K562 (cell line): ENCODE results near the gene CCT5. TPM values are rescaled to one million over a fixed set of nuclear protein-coding genes. Genes with fewer than 3 reads are reported as not detected.

Experiments
- CHD4 ChIP-seq: fragments of 200-600 bp; sonication (generic); IDR thresholded peaks from 3 replicates; pipeline ENCODE4 v1.6.1; 2012; ENCODE audit warnings: low read depth, mild to moderate bottlenecking, mixed read lengths, low read length, inconsistent platforms; ENCODE audit not compliant: insufficient read depth, insufficient replicate concordance, poor library complexity, severe bottlenecking
- ERF ChIP-seq: fragments of 450-650 bp; formaldehyde crosslinking; IDR thresholded peaks from 2 replicates; pipeline ENCODE4 v1.4.0; 2020; ENCODE audit warnings: mild to moderate bottlenecking, mixed read lengths
- FOXJ2 ChIP-seq: fragments of 200-800 bp; sonication (Bioruptor generic); IDR thresholded peaks from 2 replicates; pipeline ENCODE4 v1.6.1; 2016; ENCODE audit warnings: missing genetic modification characterization, missing compliant biosample characterization
- HDAC1 ChIP-seq, 2 experiments: fragments of 450-650 bp; IDR thresholded peaks; 2 replicates each; pipeline ENCODE4 v1.6.1; 2016 to 2017; ENCODE audit warnings: inconsistent platforms in 1 of 2, mild to moderate bottlenecking in 1 of 2, moderate library complexity in 1 of 2
- HNRNPL ChIP-seq: fragments of 200-400 bp; formaldehyde crosslinking; IDR thresholded peaks from 2 replicates; pipeline ENCODE4 v1.6.1; 2017; ENCODE audit warnings: low read depth, mild to moderate bottlenecking, low read length
- JUNB ChIP-seq: fragments of 450-650 bp; formaldehyde crosslinking; conservative IDR thresholded peaks from 2 replicates; pipeline ENCODE4 v1.4.0; 2020; ENCODE audit warnings: mild to moderate bottlenecking
- KDM2B ChIP-seq: fragments of 250-450 bp; sonication (Bioruptor Pico); IDR thresholded peaks from 2 replicates; pipeline ENCODE4 v1.8.0; 2021; ENCODE audit warnings: mild to moderate bottlenecking, moderate library complexity
- POLR2H ChIP-seq: IDR thresholded peaks from 2 replicates; pipeline ENCODE4 v1.6.1; 2016; ENCODE audit warnings: missing genetic modification characterization, low read depth, mild to moderate bottlenecking, control low read depth, missing compliant biosample characterization, moderate library complexity
- RCOR1 ChIP-seq, 2 experiments: IDR thresholded peaks; 2 replicates each; pipeline ENCODE4 v1.6.1; 2012; ENCODE audit warnings: low read depth in 2 of 2, low read length in 2 of 2, borderline replicate concordance in 1 of 2, improper control_type of control experiment in 1 of 2
- SIX5 ChIP-seq, 2 experiments: IDR thresholded peaks; 2 replicates each; pipeline ENCODE4 v1.6.1; 2011; ENCODE audit warnings: low read length in 2 of 2, borderline replicate concordance in 1 of 2, low read depth in 1 of 2, mild to moderate bottlenecking in 1 of 2, moderate library complexity in 1 of 2; ENCODE audit not compliant: insufficient read depth in 1 of 2
- SMAD4 ChIP-seq: fragments of 250-450 bp; sonication (Bioruptor Pico); conservative IDR thresholded peaks from 2 replicates; pipeline ENCODE4 v1.8.0; 2021; ENCODE audit warnings: inconsistent platforms, mild to moderate bottlenecking, moderate library complexity
- SNIP1 ChIP-seq: fragments of 450-650 bp; IDR thresholded peaks from 2 replicates; pipeline ENCODE4 v1.7.1; 2017; ENCODE audit warnings: low read depth, mild to moderate bottlenecking
- XRCC4 ChIP-seq: IDR thresholded peaks from one replicate; pipeline ENCODE4 v1.6.1; 2011; ENCODE audit not compliant: insufficient read depth, insufficient read length; ENCODE audit errors: extremely low read depth
- ZNF133 ChIP-seq: fragments of 250-450 bp; sonication (Bioruptor Pico); IDR thresholded peaks from 2 replicates; pipeline ENCODE4 v1.4.0; 2020; ENCODE audit warnings: mild to moderate bottlenecking
- ZNF764 ChIP-seq: fragments of 250-450 bp; sonication (Bioruptor Pico); IDR thresholded peaks from 2 replicates; pipeline ENCODE4 v1.4.0; 2020; ENCODE audit warnings: low read depth, mild to moderate bottlenecking, moderate library complexity
- polyA plus RNA-seq, 8 experiments: library from polyadenylated mRNA; depleted of rRNA in 4 of 8; stranded (reverse) in 5 of 8; unstranded in 3 of 8; fragments of >200 nt; fragmentation: Nextera tagmentation in 2 of 8; fragmentation: Illumina TruSeq in 1 of 8; extraction: Ambion mirVana in 2 of 8; extraction: Trizol in 1 of 8; gene quantifications; 2 replicates each; pipeline versions ENCODE4 v1.2.1 to v1.2.3, GENCODE V29; 2011 to 2014; ENCODE audit warnings: inconsistent platforms in 1 of 8, missing spikeins in 1 of 8
- total RNA-seq, 7 experiments: library from RNA; depleted of rRNA in 6 of 7; stranded (reverse); fragments of >200 nt in 6 of 7; fragmentation: Illumina TruSeq in 2 of 7; extraction: Trizol in 2 of 7; gene quantifications; 2 replicates each; pipeline versions ENCODE4 v1.2.1 to v1.2.3, GENCODE V29; 2011 to 2021; ENCODE audit warnings: low replicate concordance in 1 of 7
- TF ChIP-seq, protein P1 (sequence below): fragments of 450-650 bp; IDR thresholded peaks from 2 replicates; pipeline ENCODE4 v1.7.1; 2018; ENCODE audit warnings: mild to moderate bottlenecking, low read depth; ENCODE audit not compliant: partially characterized antibody
- TF ChIP-seq, protein P2 (sequence below), 2 experiments: fragments of 200-800 bp in 1 of 2; sonication (Bioruptor generic) in 1 of 2; sonication (generic) in 1 of 2; formaldehyde crosslinking in 1 of 2; IDR thresholded peaks in 1 of 2; conservative IDR thresholded peaks in 1 of 2; 2 replicates each; pipeline versions ENCODE4 v1.5.0 to v1.6.1; 2016 to 2020; ENCODE audit warnings: missing compliant biosample characterization in 1 of 2, missing genetic modification characterization in 1 of 2, missing genetic modification reagents in 1 of 2
- TF ChIP-seq, protein P3 (sequence below): fragments of 450-650 bp; IDR thresholded peaks from 2 replicates; pipeline ENCODE4 v1.6.1; 2017; ENCODE audit warnings: antibody characterized with exemption, mild to moderate bottlenecking

Gene CCT5
- total and polyA plus RNA-seq, 9 of the 15 experiments (the other 6 are each of a cell fraction or from before 2014, with no cell fraction given): 782 to 1,606 (median 1,153) TPM

DNA sequence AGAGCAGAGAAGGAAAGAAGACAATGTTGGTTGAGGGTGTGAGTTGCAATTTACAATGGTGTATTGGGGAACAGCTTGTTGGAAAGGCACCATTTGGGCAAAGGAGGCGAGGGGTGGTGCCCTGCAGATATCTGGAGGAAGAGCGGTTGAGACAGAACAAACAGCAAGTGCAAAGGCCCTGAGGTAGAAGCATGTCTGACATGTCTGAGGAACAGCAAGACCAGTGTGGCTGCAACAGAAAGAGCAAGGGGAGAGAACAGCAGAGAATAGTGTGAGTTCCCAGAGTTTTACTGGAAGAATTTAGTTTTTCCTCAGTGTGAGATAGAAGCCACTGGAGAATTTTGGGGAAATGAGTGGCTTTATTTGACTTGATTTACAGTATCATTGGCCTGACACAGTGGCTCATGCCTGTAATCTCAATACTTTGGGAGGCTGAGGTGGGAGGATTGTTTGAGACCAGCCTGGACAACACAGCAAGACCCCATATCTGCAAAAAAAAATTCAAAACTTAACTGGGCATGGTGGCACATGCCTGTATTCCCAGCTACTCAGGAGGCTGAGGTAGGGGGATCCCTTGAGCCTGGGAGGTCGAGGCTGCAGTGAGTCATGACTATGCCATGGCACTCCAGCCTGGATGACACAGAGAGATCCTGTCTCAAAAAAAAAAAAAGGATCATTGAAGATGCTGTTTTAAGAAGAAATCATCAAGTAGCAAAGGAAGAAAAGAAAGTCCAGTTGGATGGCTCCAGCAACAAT, 44.0 kb downstream of the CCT5 start (continued):
- TF ChIP-seq XRCC4 (no peak), FOXJ2 (tag) (no peak), HDAC1 (IDR thresholded peaks at IDR 0.05) (0 out of 4 replicates have a peak, but pooled peaks of 1 of the 2 experiments have one; percentile 9), ZNF133 (CRISPR knock-in tag) (no peak), ZNF764 (CRISPR knock-in tag) (no peak), SIX5 (IDR thresholded peaks at IDR 0.05; ENCODE audit: borderline replicate concordance in 1 of 2, insufficient read depth in 1 of 2, low read depth in 1 of 2, low read length in 2 of 2) (no peak), ERF (no peak), KDM2B (no peak), SMAD4 (CRISPR knock-in tag) (no peak), POLR2H (tag) (no peak), CHD4 (peak; percentile 88), RCOR1 (IDR thresholded peaks at IDR 0.05; ENCODE audit: borderline replicate concordance in 1 of 2, low read depth in 2 of 2, low read length in 2 of 2) (peak in 1 of 2 experiments; percentile 8; a peak in 1 of 4 replicates), JUNB (no peak), HNRNPL (no peak), SNIP1 (no peak)
- TF ChIP-seq, protein P1, sequence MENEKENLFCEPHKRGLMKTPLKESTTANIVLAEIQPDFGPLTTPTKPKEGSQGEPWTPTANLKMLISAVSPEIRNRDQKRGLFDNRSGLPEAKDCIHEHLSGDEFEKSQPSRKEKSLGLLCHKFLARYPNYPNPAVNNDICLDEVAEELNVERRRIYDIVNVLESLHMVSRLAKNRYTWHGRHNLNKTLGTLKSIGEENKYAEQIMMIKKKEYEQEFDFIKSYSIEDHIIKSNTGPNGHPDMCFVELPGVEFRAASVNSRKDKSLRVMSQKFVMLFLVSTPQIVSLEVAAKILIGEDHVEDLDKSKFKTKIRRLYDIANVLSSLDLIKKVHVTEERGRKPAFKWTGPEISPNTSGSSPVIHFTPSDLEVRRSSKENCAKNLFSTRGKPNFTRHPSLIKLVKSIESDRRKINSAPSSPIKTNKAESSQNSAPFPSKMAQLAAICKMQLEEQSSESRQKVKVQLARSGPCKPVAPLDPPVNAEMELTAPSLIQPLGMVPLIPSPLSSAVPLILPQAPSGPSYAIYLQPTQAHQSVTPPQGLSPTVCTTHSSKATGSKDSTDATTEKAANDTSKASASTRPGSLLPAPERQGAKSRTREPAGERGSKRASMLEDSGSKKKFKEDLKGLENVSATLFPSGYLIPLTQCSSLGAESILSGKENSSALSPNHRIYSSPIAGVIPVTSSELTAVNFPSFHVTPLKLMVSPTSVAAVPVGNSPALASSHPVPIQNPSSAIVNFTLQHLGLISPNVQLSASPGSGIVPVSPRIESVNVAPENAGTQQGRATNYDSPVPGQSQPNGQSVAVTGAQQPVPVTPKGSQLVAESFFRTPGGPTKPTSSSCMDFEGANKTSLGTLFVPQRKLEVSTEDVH: no peak
- TF ChIP-seq, protein P2, sequence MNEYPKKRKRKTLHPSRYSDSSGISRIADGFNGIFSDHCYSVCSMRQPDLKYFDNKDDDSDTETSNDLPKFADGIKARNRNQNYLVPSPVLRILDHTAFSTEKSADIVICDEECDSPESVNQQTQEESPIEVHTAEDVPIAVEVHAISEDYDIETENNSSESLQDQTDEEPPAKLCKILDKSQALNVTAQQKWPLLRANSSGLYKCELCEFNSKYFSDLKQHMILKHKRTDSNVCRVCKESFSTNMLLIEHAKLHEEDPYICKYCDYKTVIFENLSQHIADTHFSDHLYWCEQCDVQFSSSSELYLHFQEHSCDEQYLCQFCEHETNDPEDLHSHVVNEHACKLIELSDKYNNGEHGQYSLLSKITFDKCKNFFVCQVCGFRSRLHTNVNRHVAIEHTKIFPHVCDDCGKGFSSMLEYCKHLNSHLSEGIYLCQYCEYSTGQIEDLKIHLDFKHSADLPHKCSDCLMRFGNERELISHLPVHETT (CRISPR knock-in tag; conservative IDR thresholded peaks at IDR 0.05 in 1 of 2, IDR thresholded peaks at IDR 0.05 in 1 of 2): peak in 1 of 2 experiments; percentile 24; a peak in 1 of 4 replicates
- TF ChIP-seq, protein P3, sequence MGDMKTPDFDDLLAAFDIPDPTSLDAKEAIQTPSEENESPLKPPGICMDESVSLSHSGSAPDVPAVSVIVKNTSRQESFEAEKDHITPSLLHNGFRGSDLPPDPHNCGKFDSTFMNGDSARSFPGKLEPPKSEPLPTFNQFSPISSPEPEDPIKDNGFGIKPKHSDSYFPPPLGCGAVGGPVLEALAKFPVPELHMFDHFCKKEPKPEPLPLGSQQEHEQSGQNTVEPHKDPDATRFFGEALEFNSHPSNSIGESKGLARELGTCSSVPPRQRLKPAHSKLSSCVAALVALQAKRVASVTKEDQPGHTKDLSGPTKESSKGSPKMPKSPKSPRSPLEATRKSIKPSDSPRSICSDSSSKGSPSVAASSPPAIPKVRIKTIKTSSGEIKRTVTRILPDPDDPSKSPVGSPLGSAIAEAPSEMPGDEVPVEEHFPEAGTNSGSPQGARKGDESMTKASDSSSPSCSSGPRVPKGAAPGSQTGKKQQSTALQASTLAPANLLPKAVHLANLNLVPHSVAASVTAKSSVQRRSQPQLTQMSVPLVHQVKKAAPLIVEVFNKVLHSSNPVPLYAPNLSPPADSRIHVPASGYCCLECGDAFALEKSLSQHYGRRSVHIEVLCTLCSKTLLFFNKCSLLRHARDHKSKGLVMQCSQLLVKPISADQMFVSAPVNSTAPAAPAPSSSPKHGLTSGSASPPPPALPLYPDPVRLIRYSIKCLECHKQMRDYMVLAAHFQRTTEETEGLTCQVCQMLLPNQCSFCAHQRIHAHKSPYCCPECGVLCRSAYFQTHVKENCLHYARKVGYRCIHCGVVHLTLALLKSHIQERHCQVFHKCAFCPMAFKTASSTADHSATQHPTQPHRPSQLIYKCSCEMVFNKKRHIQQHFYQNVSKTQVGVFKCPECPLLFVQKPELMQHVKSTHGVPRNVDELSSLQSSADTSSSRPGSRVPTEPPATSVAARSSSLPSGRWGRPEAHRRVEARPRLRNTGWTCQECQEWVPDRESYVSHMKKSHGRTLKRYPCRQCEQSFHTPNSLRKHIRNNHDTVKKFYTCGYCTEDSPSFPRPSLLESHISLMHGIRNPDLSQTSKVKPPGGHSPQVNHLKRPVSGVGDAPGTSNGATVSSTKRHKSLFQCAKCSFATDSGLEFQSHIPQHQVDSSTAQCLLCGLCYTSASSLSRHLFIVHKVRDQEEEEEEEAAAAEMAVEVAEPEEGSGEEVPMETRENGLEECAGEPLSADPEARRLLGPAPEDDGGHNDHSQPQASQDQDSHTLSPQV: no peak
